DOHH2 (cell line): ENCODE results near the gene STOML1.
"Not testable (repeated sequence)": the region's sequence is repeated elsewhere in the genome, so short reads cannot be mapped to it uniquely, and the experiment has no call there.

Source experiments
- EZH2phosphoT487 ChIP-seq: fragments of 200-600 bp; sonication (generic); IDR thresholded peaks from 2 replicates; pipeline ENCODE4 v1.6.1; 2017; ENCODE audit warnings: borderline replicate concordance, mild to moderate bottlenecking, antibody characterized with exemption, low read length, moderate library complexity, mixed read lengths
- TF ChIP-seq, protein P1 (sequence below): fragments of 200-600 bp; sonication (generic); IDR thresholded peaks from one replicate; pipeline ENCODE4 v1.5.1; 2014; ENCODE audit warnings: antibody characterized with exemption, mild to moderate bottlenecking, low read depth, low read length; ENCODE audit not compliant: poor library complexity, severe bottlenecking

DNA sequence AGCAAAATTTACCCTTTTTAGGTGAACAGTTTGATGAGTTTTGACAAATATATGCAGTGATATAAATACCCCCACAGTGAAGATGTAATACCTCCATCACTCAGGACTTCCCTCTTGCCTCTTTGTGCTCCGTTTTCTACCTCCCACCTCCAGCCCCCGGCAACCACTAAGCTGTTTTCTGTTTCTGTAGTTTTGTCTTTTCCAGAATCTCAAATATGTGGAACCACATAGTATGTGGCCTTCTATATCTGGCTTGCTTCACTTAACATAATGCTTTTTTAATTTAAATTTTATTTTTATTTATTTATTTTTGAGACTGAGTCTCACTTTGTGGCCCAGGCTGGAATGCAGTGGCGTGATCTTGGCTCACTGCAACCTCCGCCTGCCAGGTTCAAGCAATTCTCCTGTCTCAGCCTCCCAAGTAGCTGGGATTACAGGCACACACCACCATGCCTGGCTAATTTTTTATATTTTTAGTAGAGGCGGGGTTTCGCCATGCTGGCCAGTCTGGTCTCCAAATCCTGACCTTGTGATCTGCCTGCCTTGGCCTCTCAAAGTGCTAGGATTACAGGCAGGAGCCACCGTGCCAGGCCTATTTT is 31.5 kb downstream of the STOML1 start:
- TF ChIP-seq EZH2phosphoT487 = not testable (repeated sequence)
- TF ChIP-seq, protein P1, sequence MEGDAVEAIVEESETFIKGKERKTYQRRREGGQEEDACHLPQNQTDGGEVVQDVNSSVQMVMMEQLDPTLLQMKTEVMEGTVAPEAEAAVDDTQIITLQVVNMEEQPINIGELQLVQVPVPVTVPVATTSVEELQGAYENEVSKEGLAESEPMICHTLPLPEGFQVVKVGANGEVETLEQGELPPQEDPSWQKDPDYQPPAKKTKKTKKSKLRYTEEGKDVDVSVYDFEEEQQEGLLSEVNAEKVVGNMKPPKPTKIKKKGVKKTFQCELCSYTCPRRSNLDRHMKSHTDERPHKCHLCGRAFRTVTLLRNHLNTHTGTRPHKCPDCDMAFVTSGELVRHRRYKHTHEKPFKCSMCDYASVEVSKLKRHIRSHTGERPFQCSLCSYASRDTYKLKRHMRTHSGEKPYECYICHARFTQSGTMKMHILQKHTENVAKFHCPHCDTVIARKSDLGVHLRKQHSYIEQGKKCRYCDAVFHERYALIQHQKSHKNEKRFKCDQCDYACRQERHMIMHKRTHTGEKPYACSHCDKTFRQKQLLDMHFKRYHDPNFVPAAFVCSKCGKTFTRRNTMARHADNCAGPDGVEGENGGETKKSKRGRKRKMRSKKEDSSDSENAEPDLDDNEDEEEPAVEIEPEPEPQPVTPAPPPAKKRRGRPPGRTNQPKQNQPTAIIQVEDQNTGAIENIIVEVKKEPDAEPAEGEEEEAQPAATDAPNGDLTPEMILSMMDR = not testable (repeated sequence)
